Mucosa of stomach (tissue), 1 donor: ENCODE measurements around the gene NTM.

Source experiments
- H3K27me3 ChIP-seq: one replicate; pipeline ENCODE4 v1.7.0; 2013; ENCODE audit warnings: mild to moderate bottlenecking, low read length; ENCODE audit not compliant: control insufficient read depth, insufficient read depth
- H3K36me3 ChIP-seq: one replicate; pipeline ENCODE4 v1.7.0; 2013; ENCODE audit warnings: low read length; ENCODE audit not compliant: control insufficient read depth, insufficient read depth
- H3K4me1 ChIP-seq: one replicate; pipeline ENCODE4 v1.7.0; 2013; ENCODE audit warnings: mild to moderate bottlenecking, low read length; ENCODE audit not compliant: control insufficient read depth, insufficient read depth
- H3K4me3 ChIP-seq: one replicate; pipeline ENCODE4 v1.7.0; 2013; ENCODE audit warnings: low read length
- H3K9ac ChIP-seq: one replicate; pipeline ENCODE4 v1.7.0; 2013; ENCODE audit warnings: mild to moderate bottlenecking, low read length, moderate library complexity
- H3K9me3 ChIP-seq: one replicate; pipeline ENCODE4 v1.7.0; 2013; ENCODE audit warnings: mild to moderate bottlenecking, low read length, moderate library complexity; ENCODE audit not compliant: control insufficient read depth
- donor health status: Pancreatic carcinoma.

NTM gene

GRCh38 chr11:132093536-132094259 lies 723.3 kb downstream of the NTM start:
- Histone ChIP-seq H3K9ac (no peak overlapping the region), H3K9me3 (no peaks in the 10 kb centered on the region), H3K36me3 (no peaks in the 10 kb centered on the region), H3K27me3 (no peaks in the 10 kb centered on the region), H3K4me3 (no peak overlapping the region), H3K4me1 (no peaks in the 10 kb centered on the region)

GRCh38 chr11:132094598-132094997 lies 724.2 kb downstream of the NTM start:
- no peaks in the 10 kb centered on the region for H3K36me3 ChIP-seq
- H3K4me1 ChIP-seq = no peaks in the 10 kb centered on the region
- H3K9me3 ChIP-seq = no peaks in the 10 kb centered on the region
- no peak overlapping the region for H3K9ac ChIP-seq
- no peak overlapping the region for H3K4me3 ChIP-seq
- H3K27me3 ChIP-seq = no peaks in the 10 kb centered on the region

GRCh38 chr11:132095230-132096131 lies 725.1 kb downstream of the NTM start:
- no peaks in the 10 kb centered on the region for H3K4me1 ChIP-seq
- no peaks in the 10 kb centered on the region for H3K36me3 ChIP-seq
- no peaks in the 10 kb centered on the region for H3K9me3 ChIP-seq
- H3K27me3 ChIP-seq = no peaks in the 10 kb centered on the region
- no peak overlapping the region for H3K4me3 ChIP-seq
- no peak overlapping the region for H3K9ac ChIP-seq

GRCh38 chr11:132096132-132096825 lies 725.9 kb downstream of the NTM start:
- H3K36me3 ChIP-seq = no peaks in the 10 kb centered on the region
- no peak overlapping the region for H3K4me3 ChIP-seq
- H3K9me3 ChIP-seq = no peaks in the 10 kb centered on the region
- H3K27me3 ChIP-seq = no peaks in the 10 kb centered on the region
- H3K4me1 ChIP-seq = no peaks in the 10 kb centered on the region
- no peak overlapping the region for H3K9ac ChIP-seq

- no peak overlapping the region for H3K9ac ChIP-seq
- H3K4me1 ChIP-seq = no peaks in the 10 kb centered on the region
- no peaks in the 10 kb centered on the region for H3K9me3 ChIP-seq
- H3K27me3 ChIP-seq = no peaks in the 10 kb centered on the region
- no peak overlapping the region for H3K4me3 ChIP-seq
- no peaks in the 10 kb centered on the region for H3K36me3 ChIP-seq
Observed at GRCh38 chr11:132099692-132100091, 729.3 kb downstream of the NTM start.

- Histone ChIP-seq H3K36me3 (no peaks in the 10 kb centered on the region), H3K9me3 (no peaks in the 10 kb centered on the region), H3K4me3 (no peak overlapping the region), H3K4me1 (no peaks in the 10 kb centered on the region), H3K9ac (no peak overlapping the region), H3K27me3 (no peaks in the 10 kb centered on the region)
Observed at GRCh38 chr11:132100583-132100982, 730.2 kb downstream of the NTM start.

GRCh38 chr11:132101881-132102280 lies 731.5 kb downstream of the NTM start:
- H3K4me3 ChIP-seq = no peak overlapping the region
- no peaks in the 10 kb centered on the region for H3K36me3 ChIP-seq
- H3K9ac ChIP-seq = no peak overlapping the region
- H3K27me3 ChIP-seq = no peaks in the 10 kb centered on the region
- no peaks in the 10 kb centered on the region for H3K4me1 ChIP-seq
- no peaks in the 10 kb centered on the region for H3K9me3 ChIP-seq

- Histone ChIP-seq H3K27me3 (no peaks in the 10 kb centered on the region), H3K9ac (no peak overlapping the region), H3K4me3 (no peak overlapping the region), H3K36me3 (no peaks in the 10 kb centered on the region), H3K4me1 (no peaks in the 10 kb centered on the region), H3K9me3 (no peaks in the 10 kb centered on the region)
Observed at GRCh38 chr11:132103021-132103420, 732.6 kb downstream of the NTM start.

GRCh38 chr11:132106096-132106982 lies 735.9 kb downstream of the NTM start:
- Histone ChIP-seq H3K9ac (no peak overlapping the region), H3K4me3 (no peak overlapping the region), H3K27me3 (no peaks in the 10 kb centered on the region), H3K36me3 (no peaks in the 10 kb centered on the region), H3K4me1 (no peaks in the 10 kb centered on the region), H3K9me3 (no peaks in the 10 kb centered on the region)

GRCh38 chr11:132111316-132111715 lies 740.9 kb downstream of the NTM start:
- Histone ChIP-seq H3K27me3 (no peaks in the 10 kb centered on the region), H3K9ac (no peak overlapping the region)

GRCh38 chr11:132111838-132112237 lies 741.4 kb downstream of the NTM start:
- H3K4me3 ChIP-seq = no peak overlapping the region
- H3K9me3 ChIP-seq = no peaks in the 10 kb centered on the region
- H3K36me3 ChIP-seq = no peaks in the 10 kb centered on the region
- H3K27me3 ChIP-seq = no peaks in the 10 kb centered on the region
- H3K9ac ChIP-seq = no peak overlapping the region
- H3K4me1 ChIP-seq = no peaks in the 10 kb centered on the region

More at GRCh38 chr11:132111316-132111715, 740.9 kb downstream of the NTM start:
- Histone ChIP-seq H3K4me3 (no peak overlapping the region), H3K36me3 (no peaks in the 10 kb centered on the region), H3K4me1 (no peaks in the 10 kb centered on the region), H3K9me3 (no peaks in the 10 kb centered on the region)
